Keratinocyte (primary cell): Measurements from ENCODE around the gene CD247. TPM values are rescaled to one million over a fixed set of nuclear protein-coding genes. Genes with fewer than 3 reads are reported as not detected.

Experiments
- DNase-seq: peaks from one replicate; pipeline ENCODE4 v3.0.0-alpha.2; 2011; ENCODE audit warnings: low read depth, missing footprints, low spot score
- FAIRE-seq: peaks from 2 replicates; lab custom pipeline; 2011; peaks lifted over from hg19 to GRCh38; lab: Jason Lieb, UNC
- H2AFZ ChIP-seq: 2 replicates; pipeline ENCODE4 v1.6.0; 2012; ENCODE audit warnings: low read length, control low read depth, inconsistent platforms; ENCODE audit not compliant: control insufficient read depth
- H3K27ac ChIP-seq: 2 replicates; pipeline ENCODE4 v1.5.1; 2011; ENCODE audit warnings: low read length; ENCODE audit not compliant: control insufficient read depth, insufficient read depth
- H3K27me3 ChIP-seq: 3 replicates; pipeline ENCODE4 v1.6.0; 2011; ENCODE audit warnings: low read length; ENCODE audit not compliant: control insufficient read depth, insufficient read depth; ENCODE audit errors: extremely low read depth
- H3K36me3 ChIP-seq, 2 experiments: 2 replicates in 1 of 2; 3 replicates in 1 of 2; pipeline ENCODE4 v1.5.1; 2011; ENCODE audit warnings: low read length in 2 of 2, mild to moderate bottlenecking in 1 of 2; ENCODE audit not compliant: control insufficient read depth in 2 of 2, insufficient read depth in 2 of 2; ENCODE audit errors: extremely low read depth in 1 of 2
- H3K4me1 ChIP-seq: 3 replicates; pipeline ENCODE4 v1.5.1; 2011; ENCODE audit warnings: low read length; ENCODE audit not compliant: control insufficient read depth, insufficient read depth; ENCODE audit errors: extremely low read depth
- H3K4me2 ChIP-seq: 3 replicates; pipeline ENCODE4 v1.6.0; 2011; ENCODE audit warnings: low read depth, low read length; ENCODE audit not compliant: control insufficient read depth, insufficient read depth; ENCODE audit errors: extremely low read depth
- H3K4me3 ChIP-seq, 3 experiments: fragments of 200-600 bp in 1 of 3; sonication (generic) in 1 of 3; 2 replicates in 2 of 3; 3 replicates in 1 of 3; pipeline ENCODE4 v1.5.1; 2011 to 2016; ENCODE audit warnings: low read length in 3 of 3, mild to moderate bottlenecking in 3 of 3, control low read depth in 2 of 3, inconsistent platforms in 1 of 3, low read depth in 1 of 3, mixed read lengths in 1 of 3, mixed run types in 1 of 3, moderate library complexity in 1 of 3; ENCODE audit not compliant: control insufficient read depth in 2 of 3, insufficient read depth in 2 of 3; ENCODE audit errors: extremely low read depth in 1 of 3
- H3K79me2 ChIP-seq: 2 replicates; pipeline ENCODE4 v1.6.0; 2012; ENCODE audit warnings: low read length; ENCODE audit not compliant: control insufficient read depth, insufficient read depth
- H3K9ac ChIP-seq: 3 replicates; pipeline ENCODE4 v1.6.0; 2011; ENCODE audit warnings: low read length; ENCODE audit not compliant: control insufficient read depth, insufficient read depth; ENCODE audit errors: extremely low read depth
- H3K9me1 ChIP-seq: 3 replicates; pipeline ENCODE4 v1.6.0; 2011; ENCODE audit warnings: low read length; ENCODE audit not compliant: control insufficient read depth, insufficient read depth; ENCODE audit errors: extremely low read depth
- H3K9me3 ChIP-seq: 2 replicates; pipeline ENCODE4 v1.5.1; 2012; ENCODE audit warnings: low read depth, low read length; ENCODE audit not compliant: control insufficient read depth
- H4K20me1 ChIP-seq: 3 replicates; pipeline ENCODE4 v1.6.0; 2011; ENCODE audit warnings: low read length; ENCODE audit not compliant: control insufficient read depth, insufficient read depth; ENCODE audit errors: extremely low read depth
- EZH2 ChIP-seq: IDR thresholded peaks from one replicate; pipeline ENCODE4 v1.6.1; 2012; ENCODE audit warnings: inconsistent platforms, mild to moderate bottlenecking, low read length, moderate library complexity
- dilution Hi-C: fragments of 300-500 bp; cut with MboI; formaldehyde crosslinking; loops from one replicate; pipeline ENCODE4 v1.7.0; 2020; ENCODE audit warnings: low sequenced_read_pairs; ENCODE audit not compliant: extremely low pct_ligation_motif_present
- polyA plus RNA-seq, 5 experiments: library from polyadenylated mRNA; depleted of rRNA in 3 of 5; stranded (reverse) in 3 of 5; stranded (forward) in 1 of 5; unstranded in 1 of 5; fragments of >200 nt; gene quantifications; 1 replicate in 1 of 5; 2 replicates in 3 of 5; 3 replicates in 1 of 5; pipeline versions ENCODE4 v1.2.1 to v1.2.3, GENCODE V29; 2011 to 2012; ENCODE audit warnings: missing spikeins in 2 of 5, low read depth in 1 of 5, low replicate concordance in 1 of 5
- TF ChIP-seq, protein P1 (sequence below), 3 experiments: IDR thresholded peaks in 1 of 3; conservative IDR thresholded peaks in 1 of 3; optimal IDR thresholded peaks in 1 of 3; 2 replicates in 2 of 3; 3 replicates in 1 of 3; pipeline versions ENCODE3 to v1.5.1; 2011; ENCODE audit warnings: low read length in 3 of 3, mild to moderate bottlenecking in 3 of 3, moderate library complexity in 2 of 3, control low read depth in 1 of 3, inconsistent platforms in 1 of 3; ENCODE audit not compliant: insufficient read depth in 2 of 3; ENCODE audit errors: extremely low read depth in 1 of 3

CD247 gene
- polyA plus RNA-seq, 1 donor (not counting 4 experiments of a cell fraction or from before 2014, with no cell fraction given), result not detected

DNA sequence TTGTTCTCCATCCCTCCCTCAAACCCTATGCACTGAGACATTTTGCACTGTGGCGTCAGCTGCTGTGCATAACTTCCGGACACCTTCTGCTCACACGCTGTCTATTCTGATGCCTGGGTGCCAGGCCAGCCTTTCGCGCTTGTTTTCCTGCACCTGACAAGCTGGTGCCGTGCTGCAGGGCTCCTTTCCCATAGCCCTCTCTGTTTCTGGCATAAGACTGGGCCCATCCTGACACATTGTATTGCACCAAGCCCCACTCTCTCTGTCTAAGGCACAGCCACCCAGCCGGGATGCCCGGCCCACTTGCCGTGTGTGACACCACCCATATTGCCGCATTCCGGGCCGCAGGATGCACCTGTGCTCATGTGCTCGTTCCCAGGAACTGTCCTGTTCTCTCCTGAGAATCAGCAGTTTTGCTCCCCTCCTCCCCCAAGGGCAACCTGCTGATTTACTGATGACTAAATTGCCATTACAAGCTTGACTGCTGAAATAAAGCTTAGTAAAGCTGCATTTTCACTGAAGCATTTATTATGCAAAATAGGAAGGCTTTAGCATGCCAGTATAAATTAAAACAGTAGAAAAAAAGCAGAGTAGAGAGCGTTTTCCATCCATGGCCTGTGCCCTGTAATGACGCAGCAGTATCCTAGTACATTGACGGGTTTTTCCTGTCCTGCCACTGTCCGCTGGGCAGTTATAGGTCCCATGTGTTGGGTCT is 88.0 kb downstream of the CD247 start:
- Histone ChIP-seq H3K4me2 (no peak overlapping the region), H3K9me3 (no peaks in the 10 kb centered on the region), H3K4me3 (no peak overlapping the region), H3K9ac (no peak overlapping the region), H3K27ac (no peak overlapping the region), H2AFZ (no peak overlapping the region), H3K4me1 (no peaks in the 10 kb centered on the region), H3K36me3 (no peaks in the 10 kb centered on the region), H3K27me3 (no peaks in the 10 kb centered on the region), H3K79me2 (no peaks in the 10 kb centered on the region), H3K9me1 (no peaks in the 10 kb centered on the region), H4K20me1 (no peaks in the 10 kb centered on the region)
- dilution Hi-C loops, result no loop called here
- FAIRE-seq (no peak), DNase-seq (no peak)
- TF ChIP-seq, protein P1, sequence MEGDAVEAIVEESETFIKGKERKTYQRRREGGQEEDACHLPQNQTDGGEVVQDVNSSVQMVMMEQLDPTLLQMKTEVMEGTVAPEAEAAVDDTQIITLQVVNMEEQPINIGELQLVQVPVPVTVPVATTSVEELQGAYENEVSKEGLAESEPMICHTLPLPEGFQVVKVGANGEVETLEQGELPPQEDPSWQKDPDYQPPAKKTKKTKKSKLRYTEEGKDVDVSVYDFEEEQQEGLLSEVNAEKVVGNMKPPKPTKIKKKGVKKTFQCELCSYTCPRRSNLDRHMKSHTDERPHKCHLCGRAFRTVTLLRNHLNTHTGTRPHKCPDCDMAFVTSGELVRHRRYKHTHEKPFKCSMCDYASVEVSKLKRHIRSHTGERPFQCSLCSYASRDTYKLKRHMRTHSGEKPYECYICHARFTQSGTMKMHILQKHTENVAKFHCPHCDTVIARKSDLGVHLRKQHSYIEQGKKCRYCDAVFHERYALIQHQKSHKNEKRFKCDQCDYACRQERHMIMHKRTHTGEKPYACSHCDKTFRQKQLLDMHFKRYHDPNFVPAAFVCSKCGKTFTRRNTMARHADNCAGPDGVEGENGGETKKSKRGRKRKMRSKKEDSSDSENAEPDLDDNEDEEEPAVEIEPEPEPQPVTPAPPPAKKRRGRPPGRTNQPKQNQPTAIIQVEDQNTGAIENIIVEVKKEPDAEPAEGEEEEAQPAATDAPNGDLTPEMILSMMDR (optimal IDR thresholded peaks at IDR 0.05 in 1 of 3, IDR thresholded peaks at IDR 0.05 in 1 of 3, conservative IDR thresholded peaks at IDR 0.05 in 1 of 3; ENCODE audit: extremely low read depth in 1 of 3, insufficient read depth in 2 of 3, low read length in 3 of 3), result no peak

- Histone ChIP-seq H3K4me2 (no peak overlapping the region), H3K9me1 (no peaks in the 10 kb centered on the region), H3K9me3 (no peaks in the 10 kb centered on the region), H3K9ac (no peak overlapping the region), H3K36me3 (no peaks in the 10 kb centered on the region), H3K79me2 (no peaks in the 10 kb centered on the region), H2AFZ (no peak overlapping the region), H3K27ac (no peak overlapping the region), H4K20me1 (no peaks in the 10 kb centered on the region), H3K4me1 (no peaks in the 10 kb centered on the region), H3K4me3 (no peak overlapping the region), H3K27me3 (no peaks in the 10 kb centered on the region)
- dilution Hi-C loops, result no loop called here
- TF ChIP-seq EZH2, result no peak
- TF ChIP-seq, protein P1 (optimal IDR thresholded peaks at IDR 0.05 in 1 of 3, IDR thresholded peaks at IDR 0.05 in 1 of 3, conservative IDR thresholded peaks at IDR 0.05 in 1 of 3; ENCODE audit: extremely low read depth in 1 of 3, insufficient read depth in 2 of 3, low read length in 3 of 3), result no peak
- DNase-seq (no peak), FAIRE-seq (no peak)
Measured at GRCh38 chr1:167429612-167430011, 88.7 kb downstream of the CD247 start.
